Fibroblast of mammary gland (primary cell): ENCODE measurements around the gene ARL5C.

Experiments
- DNase-seq: peaks from one replicate; pipeline ENCODE4 v3.0.0-alpha.2; 2010; ENCODE audit warnings: low read depth
- H3K4me3 ChIP-seq: 2 replicates; pipeline ENCODE4 v1.5.1; 2011; ENCODE audit warnings: low read depth, mild to moderate bottlenecking, low read length, moderate library complexity; ENCODE audit not compliant: control insufficient read depth
- TF ChIP-seq, protein P1 (sequence below): conservative IDR thresholded peaks from 2 replicates; pipeline ENCODE4 v1.5.1; 2011; ENCODE audit warnings: low read depth, low read length, inconsistent platforms; ENCODE audit not compliant: control insufficient read depth, insufficient read depth

The ARL5C gene, protein sequence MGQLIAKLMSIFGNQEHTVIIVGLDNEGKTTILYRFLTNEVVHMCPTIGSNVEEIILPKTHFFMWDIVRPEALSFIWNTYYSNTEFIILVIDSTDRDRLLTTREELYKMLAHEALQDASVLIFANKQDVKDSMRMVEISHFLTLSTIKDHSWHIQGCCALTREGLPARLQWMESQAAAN

DNA sequence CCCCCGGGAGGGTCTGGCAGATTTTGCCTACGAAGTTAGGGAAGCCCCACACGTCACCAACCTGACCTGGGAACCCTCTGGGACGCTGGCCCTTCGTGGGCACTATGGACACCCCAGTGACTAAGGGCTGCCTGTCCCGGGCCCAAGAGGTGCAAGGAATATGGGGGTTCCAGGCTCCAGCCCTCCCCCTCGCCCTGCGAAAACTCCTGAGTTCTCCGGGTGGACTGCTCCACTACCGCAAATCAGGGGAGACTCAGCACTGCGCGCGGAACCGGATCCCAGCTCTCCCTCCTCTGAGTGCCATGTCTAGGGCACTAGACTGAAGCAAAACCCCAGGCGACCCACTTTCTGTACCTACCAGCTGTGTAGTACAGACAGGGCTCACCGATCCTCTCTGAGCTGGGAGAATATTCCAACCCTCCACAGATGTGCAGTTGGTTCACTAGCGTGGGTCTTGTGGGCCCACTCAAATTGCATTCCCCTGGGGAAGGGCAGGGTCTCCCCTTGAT is at the start of gene ARL5C:
Gene ARL5C (minus strand): TSS at position 321 of the 509 bp plus-strand sequence. CDS start 401 bp downstream, outside the sequence.
- DNase-seq: no peak
- TF ChIP-seq, protein P1, sequence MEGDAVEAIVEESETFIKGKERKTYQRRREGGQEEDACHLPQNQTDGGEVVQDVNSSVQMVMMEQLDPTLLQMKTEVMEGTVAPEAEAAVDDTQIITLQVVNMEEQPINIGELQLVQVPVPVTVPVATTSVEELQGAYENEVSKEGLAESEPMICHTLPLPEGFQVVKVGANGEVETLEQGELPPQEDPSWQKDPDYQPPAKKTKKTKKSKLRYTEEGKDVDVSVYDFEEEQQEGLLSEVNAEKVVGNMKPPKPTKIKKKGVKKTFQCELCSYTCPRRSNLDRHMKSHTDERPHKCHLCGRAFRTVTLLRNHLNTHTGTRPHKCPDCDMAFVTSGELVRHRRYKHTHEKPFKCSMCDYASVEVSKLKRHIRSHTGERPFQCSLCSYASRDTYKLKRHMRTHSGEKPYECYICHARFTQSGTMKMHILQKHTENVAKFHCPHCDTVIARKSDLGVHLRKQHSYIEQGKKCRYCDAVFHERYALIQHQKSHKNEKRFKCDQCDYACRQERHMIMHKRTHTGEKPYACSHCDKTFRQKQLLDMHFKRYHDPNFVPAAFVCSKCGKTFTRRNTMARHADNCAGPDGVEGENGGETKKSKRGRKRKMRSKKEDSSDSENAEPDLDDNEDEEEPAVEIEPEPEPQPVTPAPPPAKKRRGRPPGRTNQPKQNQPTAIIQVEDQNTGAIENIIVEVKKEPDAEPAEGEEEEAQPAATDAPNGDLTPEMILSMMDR: no peak

DNA sequence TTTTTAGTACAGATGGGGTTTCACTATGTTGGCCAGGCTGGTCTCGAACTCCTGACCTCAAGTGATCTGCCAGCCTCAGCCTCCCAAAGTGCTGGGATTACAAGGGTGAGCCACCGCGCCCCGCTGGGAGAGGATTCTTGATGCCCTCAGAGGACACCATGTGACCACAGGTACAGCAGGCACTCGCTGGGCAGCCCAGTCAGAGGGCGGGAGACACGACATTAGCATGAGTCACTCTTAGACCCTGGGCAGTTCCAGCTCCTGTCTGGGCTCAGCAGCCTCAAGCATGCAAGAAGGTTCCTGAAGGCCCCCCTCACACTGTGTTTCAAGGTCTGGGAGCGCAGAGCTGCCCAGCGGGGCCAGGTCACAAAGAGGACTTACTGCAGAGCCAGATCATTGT is 47.9 kb upstream of the ARL5C start:
- no peak for DNase-seq
- TF ChIP-seq, protein P1: no peak
- no peak overlapping the region for H3K4me3 ChIP-seq

More for the DNA sequence above, at the start of gene ARL5C:
- peak within 1 kb of the TSS; percentile 57 for H3K4me3 ChIP-seq

DNA sequence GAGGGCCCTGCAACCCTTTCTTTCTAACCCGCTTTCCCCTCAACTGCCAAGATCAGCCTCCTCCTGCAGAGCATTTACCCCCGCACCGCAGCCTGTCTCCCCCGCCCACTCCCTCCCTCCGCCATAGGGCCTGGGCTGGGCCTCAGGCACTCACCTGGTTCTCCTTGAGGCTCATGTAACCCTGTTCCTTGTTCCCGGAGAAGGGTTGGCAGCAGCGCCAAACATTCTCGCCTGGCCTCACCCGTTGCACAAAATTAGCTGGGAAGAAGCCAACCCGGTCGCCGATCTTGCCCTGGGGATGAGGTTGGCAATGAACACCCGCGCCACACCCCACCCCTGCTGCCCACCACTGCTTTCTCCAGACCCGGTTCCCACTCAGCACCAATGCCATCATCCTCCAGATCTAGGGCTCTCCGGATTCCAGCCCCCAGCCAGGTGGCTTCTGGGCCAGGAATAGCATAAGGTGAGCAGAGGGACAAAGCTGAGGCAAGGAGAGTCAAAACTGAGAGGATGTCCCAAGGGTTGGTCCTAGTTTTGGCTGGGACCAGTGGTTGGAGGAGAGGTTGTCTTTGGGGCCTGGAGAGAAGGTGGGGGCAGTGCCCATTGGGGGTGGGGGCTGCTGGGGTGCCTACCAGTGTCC is 47.0 kb upstream of the ARL5C start:
- no peak overlapping the region for H3K4me3 ChIP-seq
- TF ChIP-seq, protein P1: no peak
- DNase-seq: no peak

DNA sequence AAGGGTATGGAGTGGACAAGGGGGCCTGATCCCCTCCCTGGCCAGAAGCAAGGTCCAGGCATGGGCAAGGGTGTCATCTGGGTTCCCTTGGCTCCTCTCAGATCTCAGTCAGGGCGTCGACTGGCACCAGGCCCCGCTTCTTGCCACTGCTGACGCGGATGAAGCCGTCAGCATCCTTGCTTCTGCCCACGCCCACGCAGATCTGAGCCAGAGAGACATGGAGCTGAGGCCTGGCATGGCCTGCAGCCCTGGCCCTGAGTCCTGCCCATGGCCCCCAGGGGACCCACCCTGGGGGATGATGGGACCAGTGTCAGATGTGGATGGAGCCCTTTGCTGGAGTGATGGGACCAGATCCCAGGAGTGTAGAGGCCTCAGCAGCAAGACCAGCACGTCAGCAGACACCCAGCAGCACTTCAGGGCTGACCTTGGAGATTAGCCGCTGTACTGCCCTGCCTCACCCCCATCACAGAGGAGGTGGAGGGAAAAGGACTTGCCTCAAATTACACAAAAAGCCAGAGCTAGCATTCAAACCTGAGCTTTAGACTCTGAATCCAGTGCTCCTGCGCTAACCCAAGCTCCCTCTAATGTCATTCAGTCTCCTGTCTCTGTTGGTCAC is 46.3 kb upstream of the ARL5C start:
- TF ChIP-seq, protein P1: no peak
- no peak for DNase-seq
- no peak overlapping the region for H3K4me3 ChIP-seq

DNA sequence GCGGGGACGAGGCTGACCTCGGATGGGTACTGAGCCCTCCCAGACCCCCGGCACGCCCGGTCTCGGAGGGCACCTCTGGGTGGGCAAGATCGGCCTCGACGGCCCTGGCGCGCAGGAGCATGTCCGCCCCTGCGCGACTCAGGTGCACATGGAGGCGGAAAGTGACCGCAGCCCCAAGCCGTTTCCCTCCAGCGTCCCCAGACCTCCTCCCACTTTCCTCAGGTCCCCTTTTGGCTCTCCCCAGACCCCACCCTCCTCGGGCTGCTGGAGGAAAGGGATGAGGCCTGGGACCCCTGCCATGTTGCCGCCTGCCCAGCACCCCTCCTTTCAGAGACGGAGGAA is 44.1 kb upstream of the ARL5C start:
- DNase-seq: no peak
- H3K4me3 ChIP-seq: peak overlapping the region; percentile 10
- TF ChIP-seq, protein P1: no peak

DNA sequence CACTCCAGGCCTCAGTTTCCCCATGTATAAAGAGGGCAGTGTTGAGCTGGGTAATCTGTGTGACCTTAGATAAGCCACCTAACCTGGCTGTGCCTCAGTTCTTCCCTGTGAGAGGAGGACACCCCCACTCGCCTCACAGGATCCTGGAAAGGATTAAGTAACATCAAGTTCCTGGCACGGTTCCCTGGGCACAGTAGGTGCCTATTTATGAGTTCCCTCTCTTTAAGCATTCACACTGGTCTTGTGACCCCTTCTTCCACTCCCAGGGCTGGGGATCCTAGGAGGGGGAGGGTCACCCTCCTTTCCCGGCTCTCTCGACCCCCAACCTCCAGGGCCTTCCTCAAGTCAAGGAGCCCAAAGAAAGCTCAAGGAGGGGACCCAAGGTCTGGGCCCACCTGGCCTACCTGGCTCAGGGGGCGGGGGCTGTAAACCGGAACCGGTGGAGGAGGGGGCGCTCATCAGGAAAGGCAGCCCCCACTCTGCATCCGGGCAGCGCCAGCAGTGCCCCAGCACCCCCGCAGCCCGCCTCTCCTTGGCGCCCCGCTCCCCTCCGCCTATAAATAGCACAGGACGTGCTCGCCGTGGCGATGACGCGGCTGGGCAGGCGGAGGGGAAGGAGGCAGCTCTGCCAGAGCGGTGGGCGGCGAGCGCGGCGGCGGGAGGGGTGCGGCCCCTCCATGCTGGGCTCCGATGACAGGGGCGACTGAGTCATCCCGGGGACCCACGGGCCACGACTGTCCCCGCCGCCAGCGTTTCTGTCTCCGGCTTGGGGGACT is 43.5 kb upstream of the ARL5C start:
- H3K4me3 ChIP-seq: peak overlapping the region; percentile 10
- peak; percentile 57 for DNase-seq
- TF ChIP-seq, protein P1: no peak
